Heart left ventricle (tissue), 16 donors: ENCODE results near the gene SPTBN1. TPM values are rescaled to one million over a fixed set of nuclear protein-coding genes. Genes with fewer than 3 reads are reported as not detected.
A peak's percentile ranks its signal among the peaks of the same experiment; 100 is the strongest.

Source experiments
- ATAC-seq, 4 donors: fragments of 200-7000 bp; cut with Tn5 transposase; one replicate each; pipeline ENCODE4 v1.9.1; 2020 to 2022; ENCODE audit warnings: moderate library complexity in 4 of 4, mild to moderate bottlenecking in 3 of 4, moderate number of reproducible peaks in 1 of 4
- DNase-seq, 5 donors: peaks; one replicate each; pipeline ENCODE4 v3.0.0-alpha.2; 2020
- H3K27ac ChIP-seq, 12 donors: fragments of 200-600 bp; sonication (generic) in 4 of 12; one replicate each; pipeline versions ENCODE4 v1.5.0 to v1.8.0; 2016 to 2022; ENCODE audit warnings: mild to moderate bottlenecking in 2 of 12
- H3K27me3 ChIP-seq, 9 donors: fragments of 200-600 bp; sonication (generic) in 2 of 9; one replicate each; pipeline versions ENCODE4 v1.5.1 to v1.8.0; 2016 to 2022; ENCODE audit warnings: mild to moderate bottlenecking in 3 of 9
- H3K36me3 ChIP-seq, 9 donors: fragments of 200-600 bp; sonication (generic) in 2 of 9; one replicate each; pipeline versions ENCODE4 v1.5.0 to v1.8.0; 2018 to 2022; ENCODE audit warnings: mild to moderate bottlenecking in 2 of 9
- H3K4me1 ChIP-seq, 12 donors: fragments of 200-600 bp; sonication (generic) in 4 of 12; one replicate each; pipeline versions ENCODE4 v1.5.0 to v1.8.0; 2016 to 2022; ENCODE audit warnings: mild to moderate bottlenecking in 3 of 12
- H3K4me3 ChIP-seq, 12 donors: fragments of 200-600 bp; sonication (generic) in 4 of 12; one replicate each; pipeline versions ENCODE4 v1.5.0 to v1.8.0; 2017 to 2022; ENCODE audit warnings: mild to moderate bottlenecking in 9 of 12, moderate library complexity in 4 of 12
- H3K9me3 ChIP-seq, 12 donors: fragments of 200-600 bp; sonication (generic) in 4 of 12; one replicate each; pipeline versions ENCODE4 v1.5.0 to v1.8.0; 2016 to 2022; ENCODE audit warnings: mild to moderate bottlenecking in 1 of 12
- POLR2A ChIP-seq, 2 donors: fragments of 450-650 bp; IDR thresholded peaks; one replicate each; pipeline ENCODE4 v1.6.1; 2017; ENCODE audit warnings: antibody characterized with exemption in 2 of 2, mild to moderate bottlenecking in 2 of 2, moderate library complexity in 2 of 2
- WGBS, 4 donors: extraction: QIAGEN DNeasy Blood & Tissue Kit in 2 of 4; methylation state at CpG; one replicate each; pipeline versions ENCODE4 v1.1.5 to v1.1.7; 2013 to 2018; 5-methylcytosine and 5-hydroxymethylcytosine counted together
- intact Hi-C, 10 donors: fragments of 100-400 bp; cut with DNase I; formaldehyde crosslinking; loops; one replicate each; pipeline versions ENCODE4 v1.11.1 to v1.14.2; 2022
- polyA plus RNA-seq, 2 donors: library from polyadenylated mRNA; stranded (reverse); fragments of 200-250 nt; gene quantifications; one replicate each; pipeline ENCODE4 v1.2.3, GENCODE V29; 2013
- total RNA-seq, 9 donors: library from RNA; depleted of rRNA in 2 of 9; stranded (reverse); fragments of >200 nt in 2 of 9; fragmentation: NEBNext Ultra II Directional in 3 of 9; extraction: Animal tissue kit (Norgen Biotek cat#: 25700) in 3 of 9; gene quantifications; one replicate each; pipeline versions ENCODE4 v1.1.0 to v1.2.4, GENCODE V29; 2016 to 2023
- TF ChIP-seq, protein P1 (sequence below), 12 donors: fragments of 200-600 bp; sonication (generic) in 4 of 12; IDR thresholded peaks; one replicate each; pipeline versions ENCODE4 v1.5.0 to v1.8.0; 2018 to 2022; ENCODE audit warnings: antibody characterized with exemption in 12 of 12, mild to moderate bottlenecking in 5 of 12
- donor health status: ischemic (EF 13 %, LVEDD 7.1; RV severe dilation, severe dysfunction).
- donor health status: healthy with polysubstance abuse.
- donor health status: DM: no; HTN: yes; CAD: no.
- donor health status: DM: no; HTN: no; CAD: no.
- donor health status: ischemic (EF 25% LVEDD 6.9; RV normal size, moderate dysfunction).
- donor health status: ischemic (EF 25% LVEDD 5.7; RV mildly dilated, moderate dysfunction).
- donor health status: healthy.
- donor health status: DM: yes; HTN: yes; CAD: no.
- donor health status: ischemic (EF 35%, LVEDD 5.7; RV mildly dilated, moderate dysfunction).
- donor health status: nonischemic (EF 11% LVEDD 7.7; RV severe dilation, severe dysfunction).
- donor health status: DM: yes; HTN: yes; CAD: no.
- donor health status: PGD.
- donor health status: ischemic (EF 29% LVEDD 5.4; RV normal size, mild dysfunction).
- donor health status: nonischemic (EF 23%, LVEDD 6.1; RV moderate dilation, normal function).

The SPTBN1 gene
- total and polyA plus RNA-seq, 11 donors: 124 to 659 (median 422) TPM

DNA sequence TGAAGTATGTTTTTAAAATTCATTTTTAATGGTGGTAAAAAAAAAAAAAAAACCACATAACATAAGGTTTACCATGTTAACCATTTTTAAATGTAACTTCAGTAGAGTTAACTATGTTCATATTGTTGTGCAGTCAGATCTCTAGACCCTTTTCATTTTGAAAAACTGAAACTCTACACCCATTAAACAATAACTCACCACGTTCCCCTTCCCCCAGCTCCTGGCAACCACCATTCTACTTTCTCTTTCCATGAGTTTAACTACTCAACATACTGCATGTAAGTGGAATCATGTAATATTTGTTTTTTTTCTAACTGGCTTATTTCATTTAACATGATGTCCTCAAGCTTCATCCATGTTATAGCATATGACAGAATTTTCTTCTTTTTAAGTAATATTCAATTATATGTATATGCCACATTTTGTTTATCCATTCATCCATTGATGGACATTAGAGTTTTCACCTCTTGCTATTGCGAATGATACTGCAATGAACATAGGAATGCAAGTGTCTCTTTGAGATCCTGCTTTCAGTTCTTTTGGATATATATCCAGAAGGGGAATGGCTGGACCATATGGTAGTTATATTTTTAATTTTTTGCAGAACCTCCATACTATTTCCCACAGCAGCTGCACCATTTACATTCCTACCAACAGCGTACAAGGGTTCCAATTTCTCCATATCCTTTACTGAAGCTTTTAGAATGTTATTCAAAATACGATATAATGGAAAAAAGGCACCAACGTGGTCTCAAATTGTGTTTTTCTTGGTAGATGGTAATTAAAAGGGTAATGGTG, 91.0 kb downstream of the SPTBN1 start:
- TF ChIP-seq, protein P1, sequence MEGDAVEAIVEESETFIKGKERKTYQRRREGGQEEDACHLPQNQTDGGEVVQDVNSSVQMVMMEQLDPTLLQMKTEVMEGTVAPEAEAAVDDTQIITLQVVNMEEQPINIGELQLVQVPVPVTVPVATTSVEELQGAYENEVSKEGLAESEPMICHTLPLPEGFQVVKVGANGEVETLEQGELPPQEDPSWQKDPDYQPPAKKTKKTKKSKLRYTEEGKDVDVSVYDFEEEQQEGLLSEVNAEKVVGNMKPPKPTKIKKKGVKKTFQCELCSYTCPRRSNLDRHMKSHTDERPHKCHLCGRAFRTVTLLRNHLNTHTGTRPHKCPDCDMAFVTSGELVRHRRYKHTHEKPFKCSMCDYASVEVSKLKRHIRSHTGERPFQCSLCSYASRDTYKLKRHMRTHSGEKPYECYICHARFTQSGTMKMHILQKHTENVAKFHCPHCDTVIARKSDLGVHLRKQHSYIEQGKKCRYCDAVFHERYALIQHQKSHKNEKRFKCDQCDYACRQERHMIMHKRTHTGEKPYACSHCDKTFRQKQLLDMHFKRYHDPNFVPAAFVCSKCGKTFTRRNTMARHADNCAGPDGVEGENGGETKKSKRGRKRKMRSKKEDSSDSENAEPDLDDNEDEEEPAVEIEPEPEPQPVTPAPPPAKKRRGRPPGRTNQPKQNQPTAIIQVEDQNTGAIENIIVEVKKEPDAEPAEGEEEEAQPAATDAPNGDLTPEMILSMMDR (IDR thresholded peaks at IDR 0.05): no peak
- TF ChIP-seq POLR2A (IDR thresholded peaks at IDR 0.05): no peak
- H3K27ac ChIP-seq: no peak overlapping the region
- no peak overlapping the region for H3K4me3 ChIP-seq
- 73 to 82% (median 80%) methylated on average over 5 of the region's 5 CpGs for WGBS, 4 donors
- no peaks in the 10 kb centered on the region for H3K9me3 ChIP-seq
- DNase-seq (no peak), ATAC-seq (no peak)
- intact Hi-C loops: no loop called here
- H3K27me3 ChIP-seq: no peaks in the 10 kb centered on the region
- peaks cover 14 to 95% (median 81%) of the 10 kb centered on the region in 12 donors for H3K4me1 ChIP-seq
- H3K36me3 ChIP-seq: peaks cover 0 to 9% (median 0%) of the 10 kb centered on the region in 9 donors

DNA sequence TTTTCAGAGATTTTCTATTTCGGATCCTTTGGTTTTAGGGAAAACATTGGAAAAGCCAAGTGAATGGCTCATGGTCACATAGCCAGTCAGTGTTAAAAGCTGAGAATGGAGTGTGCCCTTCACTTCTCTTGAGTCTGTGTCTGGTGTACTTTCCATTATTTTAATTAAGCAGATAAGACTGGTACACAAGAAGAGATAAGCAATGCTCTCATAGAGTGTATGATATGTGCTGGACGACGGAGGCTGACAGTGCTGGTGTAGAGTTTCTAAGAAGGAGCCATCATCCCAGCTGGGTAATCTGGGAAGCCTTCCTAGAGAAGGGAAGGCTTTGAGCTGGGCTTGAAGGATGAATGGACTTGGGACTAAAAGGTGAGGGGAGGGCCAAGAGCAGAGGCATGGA, 93.3 kb downstream of the SPTBN1 start:
- H3K4me1 ChIP-seq: peaks cover 10 to 95% (median 79%) of the 10 kb centered on the region in 12 donors
- DNase-seq (no peak), ATAC-seq (peak; percentile 6 to 63 (median 29))
- peaks cover 0 to 9% (median 0%) of the 10 kb centered on the region in 9 donors for H3K36me3 ChIP-seq
- intact Hi-C loops: no loop called here
- TF ChIP-seq, protein P1 (IDR thresholded peaks at IDR 0.05): no peak
- no peak for TF ChIP-seq POLR2A (IDR thresholded peaks at IDR 0.05)
- WGBS, 4 donors: 55 to 67% (median 65%) methylated on average over 3 of the region's 3 CpGs
- H3K27me3 ChIP-seq: no peaks in the 10 kb centered on the region
- H3K27ac ChIP-seq: peak overlapping the region in 4 of 12 donors; percentile 1 to 37 (median 15)
- no peaks in the 10 kb centered on the region for H3K9me3 ChIP-seq
- H3K4me3 ChIP-seq: no peak overlapping the region

DNA sequence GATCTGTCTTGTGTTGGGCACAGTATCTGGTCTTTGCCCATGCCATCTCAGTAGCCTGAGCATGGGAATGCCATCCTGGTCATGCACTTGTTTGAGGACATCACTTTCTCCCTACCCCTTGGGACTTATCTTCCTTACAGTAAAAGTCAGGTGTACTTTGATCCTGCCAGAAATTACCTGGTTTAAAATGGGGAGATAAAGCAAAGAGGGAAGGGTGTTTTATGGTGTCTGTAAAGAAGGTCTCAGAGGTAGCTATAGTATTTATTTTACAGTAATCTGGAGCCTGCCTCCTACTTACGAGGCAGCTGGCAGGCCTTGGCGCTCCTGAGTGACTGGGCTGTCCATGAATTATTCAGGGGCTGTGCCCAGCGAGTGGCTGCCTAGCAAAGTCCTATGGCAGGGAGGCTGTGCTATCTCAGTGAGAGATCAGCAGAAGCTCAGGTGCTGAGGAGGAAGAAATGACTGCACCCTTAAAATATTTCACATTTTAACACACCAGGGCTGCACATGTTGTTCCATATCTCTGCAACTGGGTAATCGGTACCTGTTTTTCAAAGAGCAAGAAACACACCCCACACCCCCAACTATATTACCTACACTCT, 93.9 kb downstream of the SPTBN1 start:
- TF ChIP-seq, protein P1 (IDR thresholded peaks at IDR 0.05): no peak
- TF ChIP-seq POLR2A (IDR thresholded peaks at IDR 0.05): no peak
- DNase-seq: no peak
- intact Hi-C loops: no loop called here
- ATAC-seq: peak; percentile 24 to 42 (median 40)
- WGBS, 4 donors: 38 to 47% (median 43%) methylated on average over 4 of the region's 4 CpGs
- Histone ChIP-seq H3K4me1 (peaks cover 10 to 98% (median 85%) of the 10 kb centered on the region in 12 donors), H3K36me3 (peaks cover 0 to 9% (median 0%) of the 10 kb centered on the region in 9 donors), H3K9me3 (no peaks in the 10 kb centered on the region), H3K4me3 (no peak overlapping the region), H3K27ac (peak overlapping the region in 5 of 12 donors; percentile 11 to 37 (median 17)), H3K27me3 (no peaks in the 10 kb centered on the region)

DNA sequence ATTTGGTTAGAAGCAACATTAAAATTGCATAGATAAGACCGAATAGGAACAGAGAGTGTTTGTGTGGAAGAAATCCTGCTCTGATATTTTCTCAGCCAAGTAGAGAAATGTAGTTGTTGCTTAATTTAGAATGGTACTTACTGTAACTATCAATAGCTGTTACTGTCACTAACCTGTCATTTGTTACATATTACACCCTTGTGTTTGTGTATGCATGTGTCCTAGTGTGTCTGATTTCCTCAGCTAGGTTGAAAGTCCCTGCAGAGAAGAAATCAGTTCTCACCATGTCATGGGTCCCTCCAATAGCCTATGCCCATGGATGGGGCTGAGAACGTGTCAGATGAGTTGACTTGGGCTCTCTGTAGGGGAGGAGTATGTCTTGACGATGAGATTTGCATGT, 94.4 kb downstream of the SPTBN1 start:
- H3K4me3 ChIP-seq: no peak overlapping the region
- TF ChIP-seq, protein P1 (IDR thresholded peaks at IDR 0.05): no peak
- no peak for TF ChIP-seq POLR2A (IDR thresholded peaks at IDR 0.05)
- peak overlapping the region in 5 of 12 donors; percentile 5 to 42 (median 37) for H3K27ac ChIP-seq
- H3K36me3 ChIP-seq: peaks cover 0 to 9% (median 0%) of the 10 kb centered on the region in 9 donors
- peaks cover 10 to 100% (median 87%) of the 10 kb centered on the region in 12 donors for H3K4me1 ChIP-seq
- intact Hi-C loops: no loop called here
- WGBS, 4 donors: 27 to 37% (median 28%) methylated on average over 3 of the region's 3 CpGs
- H3K27me3 ChIP-seq: no peaks in the 10 kb centered on the region
- DNase-seq (no peak), ATAC-seq (peak; percentile 26 to 48 (median 36))
- no peaks in the 10 kb centered on the region for H3K9me3 ChIP-seq
